GM19452 (cell line): ENCODE results near the gene RNF138.
"Not testable (repeated sequence)": the region's sequence is repeated elsewhere in the genome, so short reads cannot be mapped to it uniquely, and the experiment has no call there.

Source experiments
- ATAC-seq: cut with Tn5 transposase; IDR thresholded peaks from one replicate; pipeline ENCODE4 v1.9.1; 2021; ENCODE audit not compliant: unreplicated experiment

Gene RNF138

GRCh38 chr18:32095192-32095899, 3.7 kb downstream of the RNF138 start:
- no peak for ATAC-seq

GRCh38 chr18:32095900-32096229, 4.2 kb downstream of the RNF138 start:
- no peak for ATAC-seq

DNA sequence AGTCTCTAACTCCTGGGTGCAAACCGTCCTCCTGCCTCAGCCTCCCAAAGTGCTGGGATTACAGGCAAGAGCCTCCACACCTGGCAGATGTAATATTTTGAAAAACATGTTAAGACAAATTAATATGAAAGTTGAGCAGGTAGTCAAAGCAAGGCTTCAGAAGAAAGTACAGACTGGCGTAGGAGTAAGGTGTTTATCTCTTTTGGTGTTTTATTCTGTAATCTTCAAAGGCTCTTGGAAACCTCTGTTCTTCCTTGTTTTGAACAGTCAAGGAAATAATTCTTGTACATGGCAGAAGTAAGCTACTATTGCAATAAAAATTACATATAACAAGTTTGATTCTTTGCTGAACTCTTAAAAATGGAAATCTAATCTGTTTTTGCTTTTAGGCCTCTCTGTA, 5.3 kb downstream of the RNF138 start:
- no peak for ATAC-seq

DNA sequence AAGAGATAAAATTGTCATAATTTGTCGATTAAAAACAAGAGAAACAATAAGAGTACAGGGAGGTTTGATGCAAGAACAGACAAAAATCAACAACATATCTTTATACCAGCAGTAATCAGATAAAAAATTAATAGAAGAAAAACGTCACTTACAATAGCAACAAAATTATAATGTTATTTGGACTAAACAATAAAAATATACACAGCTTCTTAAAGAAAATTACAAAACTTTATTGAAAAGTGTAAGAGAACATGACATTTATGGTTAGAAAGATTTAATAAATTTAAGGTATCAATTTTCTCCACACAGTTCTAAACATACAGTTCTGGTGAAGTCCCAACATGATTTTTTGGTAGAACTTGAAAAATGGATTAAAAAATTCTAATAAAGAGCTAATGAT, 12.8 kb downstream of the RNF138 start:
- ATAC-seq = no peak

DNA sequence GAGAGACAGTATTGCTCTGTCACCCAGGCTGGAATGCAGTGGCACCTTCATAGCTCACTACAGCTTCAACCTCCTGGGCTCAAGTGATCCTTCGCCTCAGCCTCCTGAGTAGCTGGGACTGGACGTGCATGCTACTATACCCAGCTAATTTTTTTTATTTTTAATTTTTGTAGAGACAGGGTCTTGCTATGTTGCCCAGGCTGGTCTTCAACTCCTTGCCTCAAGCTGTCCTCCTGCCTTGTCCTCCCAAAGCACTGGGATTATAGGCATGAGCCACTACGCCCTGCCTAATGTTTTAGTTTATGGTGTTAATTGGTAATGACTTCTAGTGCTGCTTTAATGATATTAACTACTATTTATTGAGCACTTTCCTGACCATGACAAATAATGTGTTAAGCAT, 18.3 kb downstream of the RNF138 start:
- ATAC-seq = no peak

DNA sequence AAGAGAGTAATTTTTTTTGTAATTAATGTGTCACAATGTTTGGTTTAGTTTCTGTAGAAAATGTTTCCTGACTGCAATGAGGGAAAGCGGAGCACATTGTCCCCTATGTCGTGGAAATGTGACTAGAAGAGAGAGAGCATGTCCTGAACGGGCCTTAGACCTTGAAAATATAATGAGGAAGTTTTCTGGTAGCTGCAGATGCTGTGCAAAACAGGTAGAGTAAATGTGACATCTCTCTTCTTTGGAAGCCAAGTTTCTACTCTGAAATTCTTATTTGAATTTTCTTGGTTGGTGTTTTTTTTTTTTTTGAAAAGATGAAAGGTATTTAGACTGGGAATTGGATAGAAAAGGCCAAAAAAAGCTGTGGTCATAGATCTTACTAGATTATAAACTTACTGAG, 20.0 kb downstream of the RNF138 start:
- ATAC-seq = no peak

DNA sequence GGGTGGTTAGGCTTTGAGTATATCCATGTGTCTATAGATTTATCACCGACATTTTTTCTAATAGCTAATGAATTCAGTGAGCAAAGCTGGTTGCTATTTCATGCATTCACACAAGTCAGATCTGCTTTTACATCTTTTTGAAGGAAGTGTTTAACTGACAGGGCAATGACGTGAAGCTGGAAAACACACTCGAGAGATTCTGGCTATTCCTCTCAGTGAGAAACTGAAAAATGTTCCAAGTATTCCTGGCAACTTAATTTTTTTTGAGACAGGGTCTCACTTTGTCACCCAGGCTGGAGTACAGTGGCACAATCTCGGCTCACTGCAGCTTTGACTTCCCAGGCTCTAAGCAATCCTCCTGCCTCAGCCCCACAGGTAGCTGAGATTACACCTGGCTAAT, 21.2 kb downstream of the RNF138 start:
- ATAC-seq = no peak

GRCh38 chr18:32114293-32114942, 22.7 kb downstream of the RNF138 start:
- no peak for ATAC-seq

- no peak for ATAC-seq
Observed at GRCh38 chr18:32122039-32122438, 30.4 kb downstream of the RNF138 start.

GRCh38 chr18:32126538-32126937, 34.9 kb downstream of the RNF138 start:
- no peak for ATAC-seq

DNA sequence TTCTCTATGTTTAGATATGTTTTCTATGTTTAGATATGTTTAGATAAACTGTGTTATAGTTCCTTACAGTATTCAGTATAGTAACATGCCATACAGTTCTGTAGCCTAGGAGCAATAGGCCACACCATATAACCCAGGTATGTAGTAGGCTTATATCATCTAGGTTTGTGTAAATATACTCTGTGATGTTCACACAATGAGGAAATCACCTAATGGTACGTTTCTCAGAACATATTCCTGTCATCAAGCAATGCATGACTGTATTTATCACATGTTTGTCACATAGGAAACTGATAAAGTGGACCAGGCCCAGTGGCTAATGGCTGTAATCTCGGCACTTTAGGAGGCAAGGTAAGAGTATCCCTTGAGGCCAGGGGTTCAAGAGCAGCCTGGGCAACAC, 44.0 kb downstream of the RNF138 start:
- no peak for ATAC-seq

- ATAC-seq = no peak
Observed at GRCh38 chr18:32138332-32138982, 46.8 kb downstream of the RNF138 start.

GRCh38 chr18:32139835-32140283, 48.2 kb downstream of the RNF138 start:
- ATAC-seq = no peak

GRCh38 chr18:32148185-32148870, 56.7 kb downstream of the RNF138 start:
- no peak for ATAC-seq

- peak; percentile 90 for ATAC-seq
Observed at GRCh38 chr18:32152705-32153448, 61.2 kb downstream of the RNF138 start.

- ATAC-seq = no peak
Observed at GRCh38 chr18:32156855-32157254, 65.2 kb downstream of the RNF138 start.

DNA sequence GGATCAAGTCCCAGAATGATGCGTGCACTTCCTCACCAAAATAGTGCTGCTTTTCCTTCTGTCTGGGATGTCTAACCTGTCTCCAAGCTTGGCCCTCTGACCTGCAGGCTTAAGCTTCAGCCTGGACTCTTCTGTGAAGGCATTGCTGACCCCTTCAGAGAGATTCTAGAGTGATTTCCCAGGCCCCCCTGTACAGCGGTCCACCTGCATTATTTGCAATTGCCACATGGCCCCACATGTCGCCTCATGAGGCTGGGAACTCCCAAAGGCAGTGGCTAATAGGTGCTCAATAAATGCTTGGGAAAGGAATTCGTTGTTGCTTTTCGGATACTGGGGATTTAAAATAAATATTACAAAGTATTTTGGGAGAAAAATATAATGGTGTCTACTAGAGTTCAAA, 65.9 kb downstream of the RNF138 start:
- no peak for ATAC-seq

DNA sequence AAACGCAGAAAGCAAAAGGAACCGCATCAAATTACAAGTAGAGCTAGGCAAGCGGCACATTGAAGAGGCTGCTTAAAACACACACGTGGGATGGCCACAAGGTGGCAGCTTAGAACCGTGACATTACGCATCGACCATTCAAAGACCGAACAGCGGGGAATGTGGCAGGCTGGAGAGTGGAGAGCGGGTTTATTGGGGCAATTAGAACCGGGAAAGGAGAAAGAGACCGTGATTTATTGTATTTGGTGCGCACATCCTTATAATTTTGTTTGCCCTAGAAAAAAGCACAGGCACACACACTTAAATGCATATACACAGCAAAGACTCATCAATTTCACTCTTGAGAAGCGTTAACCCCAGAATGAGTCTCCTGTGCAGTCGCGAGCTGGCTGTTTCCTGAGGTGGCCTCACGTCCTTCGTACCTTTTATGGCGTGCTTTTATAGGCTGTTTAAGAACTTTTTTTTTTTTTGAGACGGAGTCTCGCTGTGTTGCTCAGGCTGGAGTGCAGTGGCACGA, 66.5 kb downstream of the RNF138 start:
- ATAC-seq = peak; percentile 84

GRCh38 chr18:32158631-32159030, 67.0 kb downstream of the RNF138 start:
- ATAC-seq = not testable (repeated sequence)

DNA sequence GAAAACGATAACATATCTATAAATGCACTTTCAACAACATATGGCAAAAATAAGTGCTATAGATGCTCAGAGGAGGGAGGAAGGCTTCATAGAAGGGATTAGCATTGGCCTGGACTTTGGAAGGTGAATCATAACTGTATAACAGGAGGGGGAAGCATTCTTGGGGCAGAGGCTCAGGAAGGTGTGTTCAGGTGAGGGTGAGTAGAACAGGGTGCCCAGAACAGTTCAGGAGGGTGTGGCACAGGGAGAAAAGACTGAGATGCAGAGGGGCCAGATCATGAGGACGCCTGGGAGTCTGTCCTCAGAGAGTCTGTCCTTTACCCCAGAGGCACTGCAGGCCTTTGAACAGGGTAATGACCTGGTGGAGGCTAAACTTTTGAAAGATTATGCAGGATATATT, 68.9 kb downstream of the RNF138 start:
- ATAC-seq = no peak
